ENCODE results near the gene LMLN. TPM values are rescaled to one million over a fixed set of nuclear protein-coding genes. Genes with fewer than 3 reads are reported as not detected.

Gene LMLN
- total and polyA plus RNA-seq, 2 of the 8 experiments (the other 6 are each of a cell fraction or from before 2014, with no cell fraction given): 3.9 to 5.0 TPM

DNA sequence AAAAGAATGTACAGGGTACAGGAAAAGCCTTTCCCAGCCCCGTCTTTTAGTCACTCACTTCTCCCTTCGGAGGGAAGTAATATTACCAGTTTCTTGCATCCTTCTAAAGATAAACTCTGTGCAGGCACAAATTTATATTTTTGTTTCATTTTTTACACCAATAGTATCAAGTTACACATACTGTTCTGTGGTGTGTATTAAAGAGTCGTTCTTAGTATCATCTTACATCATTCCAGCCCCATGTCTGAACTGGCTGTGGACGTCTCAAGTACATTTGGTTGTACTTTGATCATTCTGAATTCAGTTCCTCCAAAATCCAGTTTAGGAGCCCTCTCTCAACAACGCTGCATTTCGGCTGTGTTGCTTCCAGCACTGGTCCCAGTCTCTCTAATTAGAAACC, 68.7 kb downstream of the LMLN start:
- 89% methylated on average over 6 of the region's 6 CpGs; no CpG with 5 or more reads in 1 of the 2 experiments for WGBS, 2 experiments (ENCODE audit: extremely low coverage in 1 of 2, insufficient coverage in 1 of 2, insufficient read length in 1 of 2, insufficient replicate concordance in 2 of 2, low coverage in 1 of 2, low lambda C conversion rate in 2 of 2, missing lambda C conversion rate in 1 of 2)
- H2BK12ac ChIP-seq (ENCODE audit: low read depth, low read length): no peak overlapping the region
- DNase-seq (ENCODE audit: low read depth in 1 of 2, low spot score in 2 of 2): no peak
- no peak overlapping the region for H3K23ac ChIP-seq (ENCODE audit: insufficient read length)
- H2BK120ac ChIP-seq (replicated peaks; ENCODE audit: low read depth, low read length): no peak overlapping the region
- no peak overlapping the region for H4K5ac ChIP-seq (ENCODE audit: insufficient read length, low read depth, low read length)
- no peaks in the 10 kb centered on the region for H3K23me2 ChIP-seq (ENCODE audit: low read depth, low read length)
- no peaks in the 10 kb centered on the region for H3K79me1 ChIP-seq (ENCODE audit: low read depth, low read length)
- ChIA-PET CTCF (ENCODE audit: partially characterized antibody) (no interaction called here), POLR2A (ENCODE audit: partially characterized antibody) (no interaction called here)
- no peak overlapping the region for H4K8ac ChIP-seq (ENCODE audit: extremely low read depth, insufficient read depth, low read length)
- FAIRE-seq: no peak
- H4K20me1 ChIP-seq (replicated peaks in 1 of 2; ENCODE audit: control insufficient read depth in 1 of 2, insufficient read depth in 2 of 2, low read length in 2 of 2): no peaks in the 10 kb centered on the region
- no peak overlapping the region for H2AK5ac ChIP-seq (ENCODE audit: low read depth, low read length)
- H3K27ac ChIP-seq (ENCODE audit: low read depth, low read length): no peak overlapping the region
- H3K27me3 ChIP-seq (replicated peaks in 1 of 4; ENCODE audit: control insufficient read depth in 3 of 4, extremely low read depth in 1 of 4, insufficient read depth in 3 of 4, low read length in 3 of 4): no peaks in the 10 kb centered on the region
- no peak overlapping the region for H2BK20ac ChIP-seq (ENCODE audit: low read length)
- H4K91ac ChIP-seq (replicated peaks; ENCODE audit: insufficient read length, low read length): no peak overlapping the region
- H3K4me2 ChIP-seq (ENCODE audit: insufficient read depth in 1 of 2, low read depth in 2 of 2, low read length in 2 of 2): no peak overlapping the region
- no peak overlapping the region for H3K18ac ChIP-seq (ENCODE audit: extremely low read depth, low read length)
- no peaks in the 10 kb centered on the region for H3K4me1 ChIP-seq (replicated peaks in 1 of 4; ENCODE audit: control insufficient read depth in 3 of 4, insufficient read depth in 4 of 4, low read length in 3 of 4)
- H3K79me2 ChIP-seq (ENCODE audit: control insufficient read depth in 1 of 2, insufficient read depth in 2 of 2, low read length in 2 of 2): no peaks in the 10 kb centered on the region
- H2BK15ac ChIP-seq (ENCODE audit: low read length): no peak overlapping the region
- no peak overlapping the region for H3K4ac ChIP-seq (replicated peaks; ENCODE audit: insufficient read length, low read depth, low read length)
- H3K4me3 ChIP-seq (ENCODE audit: extremely low read depth in 1 of 4, insufficient read depth in 2 of 4, low read depth in 3 of 4, low read length in 4 of 4): no peak overlapping the region
- no peak overlapping the region for H3K14ac ChIP-seq (ENCODE audit: insufficient read length)
- no peak overlapping the region for H3K56ac ChIP-seq (replicated peaks; ENCODE audit: insufficient read length, low read depth, low read length)
- H3K36me3 ChIP-seq (ENCODE audit: control insufficient read depth in 2 of 4, insufficient read depth in 4 of 4, low read length in 3 of 4): no peaks in the 10 kb centered on the region
- no peak overlapping the region for H2BK5ac ChIP-seq (ENCODE audit: low read depth, low read length)
- H2AFZ ChIP-seq (ENCODE audit: low read length): no peak overlapping the region
- H3K9ac ChIP-seq (replicated peaks in 1 of 4; ENCODE audit: extremely low read depth in 1 of 4, low read depth in 3 of 4, low read length in 3 of 4): no peak overlapping the region
- no peaks in the 10 kb centered on the region for H3K9me3 ChIP-seq (ENCODE audit: insufficient read depth in 2 of 2, low read depth in 1 of 2, low read length in 1 of 2)
- no peak for TF ChIP-seq ASH2L (IDR thresholded peaks at IDR 0.05; ENCODE audit: low read length)
- TF ChIP-seq, protein P1, sequence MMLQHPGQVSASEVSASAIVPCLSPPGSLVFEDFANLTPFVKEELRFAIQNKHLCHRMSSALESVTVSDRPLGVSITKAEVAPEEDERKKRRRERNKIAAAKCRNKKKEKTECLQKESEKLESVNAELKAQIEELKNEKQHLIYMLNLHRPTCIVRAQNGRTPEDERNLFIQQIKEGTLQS (IDR thresholded peaks at IDR 0.05; ENCODE audit: insufficient read depth, low read depth, low read length): no peak

Measured in H1 (cell line).